HG03565 (cell line): Measurements from ENCODE around the gene SCAMP4.

Source experiments
- ATAC-seq: cut with Tn5 transposase; IDR thresholded peaks from one replicate; pipeline ENCODE4 v1.9.1; 2021; ENCODE audit warnings: mild to moderate bottlenecking, moderate library complexity; ENCODE audit not compliant: unreplicated experiment

The SCAMP4 gene

GRCh38 chr19:1905110-1905862 lies at the start of gene SCAMP4, which contains the start of gene ADAT3:
SCAMP4 (plus strand) TSS chr19:1905399; CDS start chr19:1915020, 9,621 bp downstream.
ADAT3 (plus strand) TSS chr19:1905399; CDS start chr19:1912048, 6,649 bp downstream.
- ATAC-seq: peak; percentile 63

- ATAC-seq: no peak
These were observed 49.4 kb upstream of the SCAMP4 start for GRCh38 chr19:1855828-1856255.

- ATAC-seq: no peak
These were observed 48.9 kb upstream of the SCAMP4 start for GRCh38 chr19:1856345-1856697.

GRCh38 chr19:1856698-1857603 lies 48.2 kb upstream of the SCAMP4 start:
- ATAC-seq: no peak

GRCh38 chr19:1857648-1858326 lies 47.4 kb upstream of the SCAMP4 start:
- no peak for ATAC-seq

GRCh38 chr19:1858412-1859081 lies 46.7 kb upstream of the SCAMP4 start:
- ATAC-seq: no peak

GRCh38 chr19:1859331-1859781 lies 45.8 kb upstream of the SCAMP4 start:
- no peak for ATAC-seq

- no peak for ATAC-seq
These were observed 45.0 kb upstream of the SCAMP4 start for GRCh38 chr19:1860042-1860775.

GRCh38 chr19:1860821-1861598 lies 44.2 kb upstream of the SCAMP4 start:
- no peak for ATAC-seq

GRCh38 chr19:1861599-1862031 lies 43.6 kb upstream of the SCAMP4 start:
- no peak for ATAC-seq

GRCh38 chr19:1862068-1862423 lies 43.2 kb upstream of the SCAMP4 start:
- no peak for ATAC-seq

GRCh38 chr19:1862424-1863327 lies 42.5 kb upstream of the SCAMP4 start:
- ATAC-seq: peak; percentile 2

- no peak for ATAC-seq
These were observed 41.9 kb upstream of the SCAMP4 start, which contains the start of gene KLF16 for GRCh38 chr19:1863328-1863637. KLF16 (minus strand) TSS chr19:1863579; CDS start chr19:1863497, 82 bp downstream.

GRCh38 chr19:1863638-1864479 lies 41.3 kb upstream of the SCAMP4 start:
- ATAC-seq: peak; percentile 39

- peak; percentile 22 for ATAC-seq
These were observed 40.6 kb upstream of the SCAMP4 start for GRCh38 chr19:1864480-1865171.

- ATAC-seq: no peak
These were observed 39.8 kb upstream of the SCAMP4 start for GRCh38 chr19:1865172-1866010.
